Renal pelvis (tissue), 4 donors: ENCODE measurements around the gene UVSSA. TPM values are rescaled to one million over a fixed set of nuclear protein-coding genes. Genes with fewer than 3 reads are reported as not detected.
"Not testable (repeated sequence)": the region's sequence is repeated elsewhere in the genome, so short reads cannot be mapped to it uniquely, and the experiment has no call there.

Source experiments
- DNase-seq: peaks from one replicate; pipeline ENCODE4 v3.0.0-alpha.2; 2013
- polyA plus RNA-seq, 3 donors: library from polyadenylated mRNA; unstranded; fragments of 120-200 nt; gene quantifications; one replicate each; pipeline ENCODE4 v1.2.1, GENCODE V29; 2013; ENCODE audit not compliant: insufficient read length in 3 of 3

Gene UVSSA
- polyA plus RNA-seq, 3 donors = 8.5 to 18.0 (median 16.5) TPM

DNA sequence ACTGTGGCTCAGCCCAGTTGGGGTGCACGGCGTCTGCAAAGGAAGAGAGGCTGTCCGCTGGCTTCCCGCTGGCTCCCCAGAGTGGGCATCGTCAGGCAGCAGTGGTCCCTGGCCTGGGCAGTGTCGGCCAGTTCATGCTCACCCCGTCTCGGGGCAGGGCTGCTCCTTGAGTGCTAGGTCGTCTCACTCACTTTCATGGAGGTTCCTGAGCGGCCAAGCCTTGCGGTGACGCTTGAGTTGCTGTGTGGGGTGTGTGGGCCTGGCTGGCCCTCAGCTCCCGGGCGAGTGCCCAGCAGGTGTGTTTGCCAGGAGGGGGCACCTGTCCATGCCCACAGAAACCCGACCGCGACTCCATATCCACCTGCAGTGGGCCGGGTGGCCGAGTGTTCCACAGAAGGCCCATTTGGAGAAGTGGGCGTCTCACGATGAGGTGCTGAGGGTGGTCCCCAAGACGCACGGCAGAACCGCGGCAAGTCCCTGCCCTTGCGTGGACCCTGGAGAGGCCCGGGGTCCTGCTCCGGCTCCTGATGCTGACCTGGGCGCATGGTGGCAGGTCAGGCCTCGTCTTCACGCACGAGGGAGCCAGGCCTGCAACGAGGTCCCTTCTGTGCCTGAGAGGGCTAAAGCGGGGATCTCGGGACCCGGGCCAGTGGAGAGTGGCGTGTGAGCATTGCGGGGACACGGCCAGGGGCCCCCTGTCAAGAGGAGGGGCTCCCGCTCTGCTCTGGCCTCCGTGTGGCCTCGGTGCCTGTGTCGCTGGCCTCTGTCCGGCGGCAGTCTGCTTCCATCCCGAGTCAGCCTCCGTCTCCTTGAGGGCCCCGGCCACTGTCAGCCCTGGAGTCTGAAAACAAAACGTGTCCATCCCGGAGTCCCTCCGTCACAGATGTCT, 18.5 kb upstream of the UVSSA start:
- DNase-seq = no peak

DNA sequence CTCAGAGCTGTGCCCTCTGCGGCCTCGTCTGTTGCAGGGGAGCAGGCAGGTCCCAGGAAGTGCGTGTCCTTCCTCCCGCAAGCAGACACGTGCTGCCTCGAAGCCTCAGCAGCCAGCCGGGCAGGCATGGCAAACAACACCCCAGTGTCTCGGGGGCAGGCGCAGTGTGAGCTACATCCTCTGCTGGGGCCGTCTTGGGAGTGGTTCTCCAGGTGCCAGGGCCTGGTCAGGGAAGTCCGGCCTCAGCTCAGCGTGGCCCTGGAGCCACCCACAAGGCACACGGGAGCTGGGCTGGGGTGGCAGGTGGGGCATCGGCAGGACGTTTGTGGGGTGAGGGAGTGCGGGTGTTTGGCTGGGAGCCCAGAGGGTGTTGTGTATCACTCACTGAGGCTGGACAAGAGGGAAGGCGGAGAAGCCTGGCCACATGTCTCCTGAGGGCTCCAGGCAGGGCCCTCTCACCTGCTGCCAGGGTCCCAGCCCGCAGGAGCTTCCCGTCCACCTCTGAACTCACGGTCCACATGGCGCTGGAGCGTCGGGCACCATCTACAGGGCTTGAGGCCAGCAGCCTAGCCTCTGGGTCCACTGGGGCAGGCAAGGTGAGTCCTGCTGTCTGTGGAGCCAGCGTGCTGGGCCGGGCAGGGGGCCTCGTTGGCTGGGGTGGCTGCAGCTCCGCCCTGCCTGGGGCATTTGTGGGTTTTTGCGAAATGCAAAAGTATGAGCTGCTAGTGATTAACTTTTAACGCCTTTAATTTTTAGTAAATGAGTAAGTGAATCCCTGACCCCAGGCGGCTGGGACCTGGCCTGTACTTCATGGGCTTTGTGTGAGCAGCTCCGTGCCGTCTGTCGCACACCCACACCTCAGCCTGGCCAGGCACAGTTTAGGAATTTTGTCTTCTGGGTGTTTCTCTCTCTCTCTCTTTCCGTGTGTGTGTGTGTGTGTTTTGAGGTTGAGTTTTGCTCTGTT, 17.3 kb upstream of the UVSSA start:
- DNase-seq = no peak

DNA sequence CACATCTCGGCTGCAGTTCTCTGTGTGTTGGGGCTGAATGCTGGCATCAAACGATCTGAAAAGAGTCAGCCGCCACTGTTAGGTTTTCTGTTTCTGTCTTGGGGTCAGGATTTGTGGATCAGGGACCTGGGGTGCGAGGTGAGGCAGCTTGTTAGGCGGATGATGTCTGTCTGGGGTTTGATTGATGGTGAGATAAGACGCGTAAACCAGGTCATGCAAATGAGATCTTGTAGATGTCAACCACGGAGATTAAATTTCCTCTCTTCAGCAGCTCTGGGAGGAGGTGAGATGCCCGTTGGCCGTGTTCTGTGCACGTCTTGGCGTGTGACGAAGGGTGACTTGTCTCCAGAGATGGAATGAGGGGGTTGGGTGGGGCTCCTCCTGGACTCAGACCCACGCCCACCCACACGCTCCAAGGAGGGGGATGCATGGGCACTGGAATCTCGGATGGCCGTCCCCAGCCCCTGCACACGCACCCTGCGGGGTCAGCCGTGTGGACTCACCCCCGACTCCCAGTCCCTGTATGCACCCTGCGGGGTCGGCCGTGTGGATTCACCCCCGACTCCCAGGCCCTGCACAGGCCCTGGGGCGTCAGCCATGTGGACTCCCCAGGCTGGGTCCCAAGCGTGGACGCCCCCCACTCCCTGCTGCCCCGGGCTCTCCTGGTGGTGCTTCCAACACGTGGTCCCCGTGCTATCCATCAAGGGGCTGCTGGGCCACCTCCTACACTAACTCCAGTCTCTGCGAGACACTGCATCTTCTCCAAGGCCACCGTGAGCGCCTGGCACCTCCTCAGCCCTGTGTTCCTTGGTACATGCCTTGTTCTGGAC, 16.0 kb upstream of the UVSSA start:
- DNase-seq = no peak

DNA sequence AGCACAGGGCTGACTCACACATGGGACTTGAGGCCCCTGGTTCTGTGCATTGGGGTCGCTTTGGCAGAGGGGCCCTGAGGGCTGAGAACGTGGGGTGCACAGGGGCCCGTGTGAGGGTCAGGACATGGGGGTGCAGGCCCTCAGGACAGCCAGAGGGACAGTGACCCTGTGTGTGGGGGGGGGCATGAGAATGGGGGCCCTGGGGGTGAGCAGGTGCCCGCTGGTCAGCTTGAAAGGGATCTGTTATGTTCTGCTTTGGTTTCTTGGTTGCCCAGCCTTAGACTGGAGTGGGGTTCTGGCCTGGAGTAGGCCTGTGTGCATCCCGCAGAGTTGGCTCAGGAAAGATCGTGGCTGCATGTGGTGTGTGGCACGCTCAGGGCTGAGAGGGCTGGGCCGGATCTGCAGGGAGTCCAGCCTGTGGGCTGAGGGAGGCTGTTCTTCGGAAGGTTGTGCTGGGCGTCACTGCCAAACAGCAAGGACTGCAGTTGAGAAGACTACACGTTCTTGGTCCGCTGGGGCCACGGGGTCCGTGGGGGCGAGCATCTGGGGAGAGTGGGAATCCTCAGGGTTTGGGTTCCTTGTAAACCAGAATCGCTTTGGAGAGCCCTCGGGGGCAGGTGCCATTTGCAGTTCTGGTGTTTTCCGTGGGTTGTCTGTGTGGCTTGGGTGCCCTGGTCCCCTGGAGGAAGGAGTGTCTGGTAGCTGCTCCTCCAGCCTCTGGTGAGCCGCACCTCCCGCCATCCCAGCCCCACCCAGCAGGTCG, 15.2 kb upstream of the UVSSA start:
- no peak for DNase-seq

GRCh38 chr4:1332686-1333085, 14.3 kb upstream of the UVSSA start:
- no peak for DNase-seq

GRCh38 chr4:1333256-1333655, 13.8 kb upstream of the UVSSA start:
- DNase-seq = no peak

GRCh38 chr4:1333851-1334578, 13.0 kb upstream of the UVSSA start:
- not testable (repeated sequence) for DNase-seq

DNA sequence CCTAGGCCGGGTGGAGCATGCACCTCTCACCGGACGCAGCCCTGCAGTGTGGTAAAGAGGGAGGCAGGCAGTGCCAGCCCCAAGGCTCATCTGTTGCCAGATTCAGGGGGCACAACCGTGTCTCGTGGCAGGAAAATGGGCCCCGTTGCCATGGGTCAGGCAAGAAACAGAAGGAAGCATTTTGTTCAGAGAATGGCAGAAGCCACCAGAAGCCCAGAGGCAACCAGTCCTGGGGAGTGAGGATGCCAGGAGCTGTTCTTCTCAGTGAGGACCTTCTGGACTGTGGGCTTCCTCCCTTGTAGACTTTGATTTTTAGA, 12.5 kb upstream of the UVSSA start:
- DNase-seq = no peak

DNA sequence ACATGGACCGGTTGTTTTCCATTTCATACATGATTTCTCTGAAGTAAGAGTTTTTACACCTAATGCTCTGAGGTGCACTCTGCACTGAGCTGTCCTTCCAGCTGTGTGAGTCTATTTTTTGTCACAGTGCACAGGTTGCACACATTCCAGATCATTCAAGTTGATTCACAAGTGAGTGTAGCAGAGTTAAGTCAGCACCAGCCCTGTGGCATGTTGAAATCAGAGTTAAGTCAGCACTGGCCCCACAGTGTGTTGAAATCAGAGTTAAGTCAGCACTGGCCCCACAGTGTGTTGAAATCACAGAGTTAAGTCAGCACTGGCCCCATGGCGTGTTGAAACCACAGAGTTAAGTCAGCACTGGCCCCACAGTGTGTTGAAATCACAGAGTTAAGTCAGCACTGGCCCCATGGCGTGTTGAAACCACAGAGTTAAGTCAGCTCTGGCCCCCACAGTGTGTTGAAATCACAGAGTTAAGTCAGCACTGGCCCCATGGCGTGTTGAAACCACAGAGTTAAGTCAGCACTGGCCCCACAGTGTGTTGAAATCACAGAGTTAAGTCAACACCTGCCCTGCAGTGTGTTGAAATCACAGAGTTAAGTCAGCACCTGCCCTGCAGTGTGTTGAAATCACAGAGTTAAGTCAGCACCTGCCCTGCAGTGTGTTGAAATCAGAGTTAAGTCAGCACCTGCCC, 11.7 kb upstream of the UVSSA start:
- not testable (repeated sequence) for DNase-seq

DNA sequence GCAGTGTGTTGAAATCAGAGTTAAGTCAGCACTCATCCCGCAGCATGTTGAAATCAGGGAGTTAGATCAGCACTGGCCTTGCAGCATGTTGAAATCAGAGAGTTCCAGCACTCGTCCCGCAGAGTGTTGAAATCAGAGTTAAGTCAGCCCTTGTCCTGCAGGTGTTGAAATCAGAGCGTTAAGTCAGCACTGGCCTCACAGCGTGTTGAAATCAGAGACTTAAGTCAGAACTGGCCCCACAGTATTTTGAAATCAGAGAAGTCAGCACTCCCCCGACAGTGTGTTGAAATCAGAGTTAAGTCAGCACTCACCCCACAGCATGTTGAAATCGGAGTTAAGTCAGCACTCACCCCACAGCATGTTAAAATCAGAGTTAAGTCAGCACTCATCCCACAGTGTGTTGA, 10.9 kb upstream of the UVSSA start:
- no peak for DNase-seq

- no peak for DNase-seq
Measured at GRCh38 chr4:1337376-1337831, 9.6 kb upstream of the UVSSA start.

DNA sequence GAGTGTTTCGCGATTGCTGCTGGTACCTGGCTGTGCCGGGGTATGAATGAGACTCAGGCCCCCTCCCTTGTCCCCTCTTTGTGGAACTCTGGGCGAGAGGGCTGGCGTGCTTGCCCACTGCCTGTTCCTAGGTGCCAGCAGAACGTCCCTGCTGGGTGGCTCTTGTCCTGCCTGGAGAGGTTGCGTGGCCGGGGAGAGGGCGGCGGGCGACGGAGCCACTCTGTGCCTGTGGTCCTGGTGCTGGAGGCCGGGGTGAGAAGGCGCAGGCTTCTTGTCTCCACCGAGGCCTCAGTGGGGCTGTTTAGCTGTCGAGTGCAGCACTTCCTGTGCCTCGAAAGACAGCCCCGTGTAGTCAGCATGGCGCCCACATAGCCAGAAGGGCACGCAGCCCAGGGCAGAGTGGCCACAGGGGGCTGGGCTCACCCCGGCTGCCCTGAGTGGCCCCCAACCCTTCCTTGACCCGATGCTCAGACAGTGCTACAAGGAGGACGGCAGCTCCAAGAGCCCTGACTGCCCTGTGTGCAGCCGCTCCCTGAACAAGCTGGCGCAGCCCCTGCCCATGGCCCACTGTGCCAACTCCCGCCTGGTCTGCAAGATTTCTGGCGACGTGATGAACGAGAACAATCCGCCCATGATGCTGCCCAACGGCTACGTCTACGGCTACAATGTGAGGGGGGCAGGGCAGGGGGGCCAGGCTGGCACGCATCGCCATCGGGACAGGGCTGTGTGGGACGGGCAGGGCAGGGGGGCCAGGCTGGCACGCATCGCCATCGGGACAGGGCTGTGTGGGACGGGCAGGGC, 8.9 kb upstream of the UVSSA start:
- no peak for DNase-seq

DNA sequence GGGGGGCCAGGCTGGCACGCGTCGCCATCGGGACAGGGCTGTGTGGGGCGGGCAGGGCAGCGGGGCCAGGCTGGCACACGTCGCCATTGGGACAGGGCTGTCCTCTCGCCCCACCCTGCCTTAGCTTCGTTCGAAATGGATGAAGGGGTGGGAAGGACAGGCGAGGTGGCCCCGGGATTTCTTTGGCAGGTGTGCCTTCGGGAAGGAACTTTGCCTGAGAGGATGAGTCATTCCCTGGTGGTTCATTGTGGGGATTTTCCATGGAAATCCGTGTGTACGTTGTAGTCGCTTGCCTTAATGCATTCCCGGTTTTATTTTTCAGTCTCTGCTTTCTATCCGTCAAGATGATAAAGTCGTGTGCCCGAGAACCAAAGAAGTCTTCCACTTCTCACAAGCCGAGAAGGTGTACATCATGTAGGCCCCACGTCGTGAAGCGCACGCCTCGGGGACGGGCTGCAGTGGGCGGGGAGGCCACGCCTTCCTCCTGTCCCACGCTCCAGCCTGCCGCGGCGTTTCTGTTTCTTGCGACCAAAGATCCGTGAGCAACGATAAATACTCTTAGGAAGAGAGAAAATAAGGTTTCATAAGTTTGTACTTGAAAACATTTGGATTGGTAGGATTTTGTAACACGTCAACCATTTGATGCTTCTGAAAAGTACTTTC, 8.1 kb upstream of the UVSSA start:
- DNase-seq = no peak

DNA sequence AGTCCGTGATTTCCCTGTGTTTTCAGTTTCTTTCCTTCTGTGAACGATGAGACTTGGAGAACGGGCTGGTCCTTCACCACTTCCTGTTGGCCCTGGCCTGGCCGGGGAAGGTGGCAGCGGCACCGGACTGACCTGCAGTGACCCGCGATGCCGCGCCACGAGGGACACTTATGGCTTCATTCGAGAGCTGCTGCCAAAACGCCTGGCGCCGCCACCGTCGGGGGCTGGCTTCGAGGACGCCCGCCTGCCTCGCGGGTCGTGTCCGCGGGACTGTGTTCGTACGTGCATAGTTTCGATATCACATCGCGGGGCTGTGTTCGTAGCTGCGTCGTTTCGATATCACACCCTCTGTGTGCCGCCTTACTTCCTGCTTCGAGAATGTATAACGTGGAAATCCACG, 7.5 kb upstream of the UVSSA start:
- DNase-seq = no peak

- no peak for DNase-seq
Measured at GRCh38 chr4:1340181-1340747, 6.7 kb upstream of the UVSSA start.

DNA sequence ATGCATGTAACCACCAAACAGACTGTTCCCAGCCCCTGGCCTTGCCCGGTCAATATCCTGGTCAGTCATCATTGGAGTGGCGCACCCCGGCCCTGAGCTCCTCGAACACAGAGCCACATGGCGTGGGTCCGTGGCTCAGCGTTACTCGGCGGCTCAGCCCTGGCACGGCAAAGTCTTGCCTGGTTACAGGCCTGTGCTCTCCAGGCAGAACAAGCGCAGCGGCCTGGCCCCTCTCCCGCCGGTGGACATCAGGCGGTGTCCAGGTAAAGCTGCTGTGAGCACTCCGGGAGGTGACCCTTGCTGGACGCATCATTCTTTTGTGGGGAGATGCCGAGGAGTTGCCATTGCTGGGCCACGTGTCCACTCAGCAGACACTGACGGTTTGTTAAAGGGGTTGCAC, 6.1 kb upstream of the UVSSA start:
- DNase-seq = no peak

- DNase-seq = no peak
Measured at GRCh38 chr4:1342003-1342402, 5.0 kb upstream of the UVSSA start.

- no peak for DNase-seq
Measured at GRCh38 chr4:1344696-1345095, 2.3 kb upstream of the UVSSA start.
